Nephron progenitor cell (in vitro differentiated cells): ENCODE data around the gene PNPLA8.

Source experiments
- DNase-seq: peaks from one replicate; pipeline ENCODE4 v3.0.0; 2021
- H3K27ac Mint-ChIP-seq: 2 replicates; pipeline ENCODE4 v1.8.0; 2021; ENCODE audit warnings: mild to moderate bottlenecking, moderate library complexity, mixed read lengths
- H3K27me3 Mint-ChIP-seq: 2 replicates; pipeline ENCODE4 v1.8.0; 2021; ENCODE audit warnings: mild to moderate bottlenecking, low read depth, mixed read lengths; ENCODE audit not compliant: poor library complexity
- H3K36me3 Mint-ChIP-seq: 2 replicates; pipeline ENCODE4 v1.8.0; 2021; ENCODE audit warnings: low read depth, mixed read lengths
- H3K4me1 Mint-ChIP-seq: 2 replicates; pipeline ENCODE4 v1.8.0; 2021; ENCODE audit warnings: mixed read lengths
- H3K4me3 Mint-ChIP-seq: 2 replicates; pipeline ENCODE4 v1.8.0; 2021; ENCODE audit warnings: mild to moderate bottlenecking, moderate library complexity, mixed read lengths
- H3K9me3 Mint-ChIP-seq: 2 replicates; pipeline ENCODE4 v1.8.0; 2021; ENCODE audit warnings: mild to moderate bottlenecking, moderate library complexity, mixed read lengths
- CTCF ChIP-seq: fragments of 200-600 bp; sonication (generic); IDR thresholded peaks from 2 replicates; pipeline ENCODE4 v1.5.0; 2021; ENCODE audit warnings: antibody characterized with exemption

Gene PNPLA8

GRCh38 chr7:108436906-108437305 lies 89.0 kb downstream of the PNPLA8 start:
- H3K4me3 Mint-ChIP-seq: no peak overlapping the region
- H3K27ac Mint-ChIP-seq: no peak overlapping the region
- peaks cover 6% of the 10 kb centered on the region for H3K4me1 Mint-ChIP-seq
- H3K36me3 Mint-ChIP-seq: peaks cover 5% of the 10 kb centered on the region
- TF ChIP-seq CTCF: no peak
- no peak for DNase-seq
- peaks cover 8% of the 10 kb centered on the region for H3K9me3 Mint-ChIP-seq
- H3K27me3 Mint-ChIP-seq: peaks cover 4% of the 10 kb centered on the region

GRCh38 chr7:108434010-108434409 lies 91.9 kb downstream of the PNPLA8 start:
- Mint-ChIP-seq H3K9me3 (peaks cover 8% of the 10 kb centered on the region), H3K36me3 (peaks cover 5% of the 10 kb centered on the region), H3K27me3 (peaks cover 4% of the 10 kb centered on the region), H3K4me1 (peaks cover 6% of the 10 kb centered on the region), H3K4me3 (no peak overlapping the region), H3K27ac (no peak overlapping the region)
- DNase-seq: no peak
- TF ChIP-seq CTCF: no peak

GRCh38 chr7:108431099-108431498 lies 94.8 kb downstream of the PNPLA8 start:
- TF ChIP-seq CTCF: no peak
- peaks cover 17% of the 10 kb centered on the region for H3K4me1 Mint-ChIP-seq
- H3K27me3 Mint-ChIP-seq: peaks cover 9% of the 10 kb centered on the region
- no peak overlapping the region for H3K4me3 Mint-ChIP-seq
- peaks cover 5% of the 10 kb centered on the region for H3K36me3 Mint-ChIP-seq
- H3K9me3 Mint-ChIP-seq: peaks cover 8% of the 10 kb centered on the region
- H3K27ac Mint-ChIP-seq: no peak overlapping the region
- DNase-seq: no peak

GRCh38 chr7:108430664-108431063 lies 95.3 kb downstream of the PNPLA8 start:
- H3K27ac Mint-ChIP-seq: no peak overlapping the region
- no peak for DNase-seq
- H3K27me3 Mint-ChIP-seq: peaks cover 9% of the 10 kb centered on the region
- H3K4me1 Mint-ChIP-seq: peaks cover 17% of the 10 kb centered on the region
- H3K4me3 Mint-ChIP-seq: no peak overlapping the region
- peaks cover 7% of the 10 kb centered on the region for H3K9me3 Mint-ChIP-seq
- H3K36me3 Mint-ChIP-seq: peaks cover 5% of the 10 kb centered on the region
- no peak for TF ChIP-seq CTCF

GRCh38 chr7:108427766-108428165 lies 98.2 kb downstream of the PNPLA8 start:
- peaks cover 16% of the 10 kb centered on the region for H3K4me1 Mint-ChIP-seq

More at GRCh38 chr7:108427766-108428165, 98.2 kb downstream of the PNPLA8 start:
- H3K9me3 Mint-ChIP-seq: no peaks in the 10 kb centered on the region
- H3K4me3 Mint-ChIP-seq: no peak overlapping the region
- H3K27me3 Mint-ChIP-seq: peaks cover 7% of the 10 kb centered on the region
- TF ChIP-seq CTCF: no peak
- no peak for DNase-seq
- no peak overlapping the region for H3K27ac Mint-ChIP-seq
- H3K36me3 Mint-ChIP-seq: no peaks in the 10 kb centered on the region
